Endothelial cell of hepatic sinusoid (primary cell): Measurements from ENCODE around the gene PLEKHA6.

Source experiments
- in situ Hi-C: cut with HindIII; loops from 2 replicates; pipeline ENCODE4 v1.10.0; 2017; ENCODE audit warnings: low sequenced_read_pairs

PLEKHA6 gene

GRCh38 chr1:204358605-204359004 is 1.1 kb downstream of the PLEKHA6 start:
- in situ Hi-C loops: loop anchor here (25.0 kb wide), 1 partner anchor 496 kb away; the partner anchor contains the start of gene SNRPE

- in situ Hi-C loops: loop anchor here (25.0 kb wide), 1 partner anchor 496 kb away; the partner anchor contains the start of gene SNRPE
Observed at GRCh38 chr1:204357551-204358490, 1.9 kb downstream of the PLEKHA6 start.

- in situ Hi-C loops: loop anchor here (25.0 kb wide), 1 partner anchor 495 kb away; the partner anchor contains the start of gene SNRPE
Observed at GRCh38 chr1:204356997-204357396, 2.7 kb downstream of the PLEKHA6 start.

GRCh38 chr1:204355913-204356312 is 3.8 kb downstream of the PLEKHA6 start:
- in situ Hi-C loops: loop anchor here (25.0 kb wide), 1 partner anchor 494 kb away; the partner anchor contains the start of gene SNRPE

- in situ Hi-C loops: loop anchor here (25.0 kb wide), 1 partner anchor 492 kb away; the partner anchor contains the start of gene SNRPE
Observed at GRCh38 chr1:204354579-204354978, 5.2 kb downstream of the PLEKHA6 start.

GRCh38 chr1:204353213-204353910 is 6.4 kb downstream of the PLEKHA6 start:
- in situ Hi-C loops: loop anchor here (25.0 kb wide), 1 partner anchor 491 kb away; the partner anchor contains the start of gene SNRPE

- in situ Hi-C loops: loop anchor here (25.0 kb wide), 1 partner anchor 489 kb away; the partner anchor contains the start of gene SNRPE
Observed at GRCh38 chr1:204350857-204351573, 8.7 kb downstream of the PLEKHA6 start.

GRCh38 chr1:204350312-204350711 is 9.4 kb downstream of the PLEKHA6 start:
- in situ Hi-C loops: loop anchor here (25.0 kb wide), 1 partner anchor 488 kb away; the partner anchor contains the start of gene SNRPE

- in situ Hi-C loops: loop anchor here (25.0 kb wide), 1 partner anchor 487 kb away; the partner anchor contains the start of gene SNRPE
Observed at GRCh38 chr1:204349602-204350001, 10.1 kb downstream of the PLEKHA6 start.

GRCh38 chr1:204348722-204349121 is 11.0 kb downstream of the PLEKHA6 start:
- in situ Hi-C loops: no loop called here

- in situ Hi-C loops: no loop called here
Observed at GRCh38 chr1:204348242-204348641, 11.5 kb downstream of the PLEKHA6 start.

- in situ Hi-C loops: no loop called here
Observed at GRCh38 chr1:204345941-204346645, 13.6 kb downstream of the PLEKHA6 start.

- in situ Hi-C loops: no loop called here
Observed at GRCh38 chr1:204345438-204345841, 14.3 kb downstream of the PLEKHA6 start.

GRCh38 chr1:204344665-204345355 is 14.9 kb downstream of the PLEKHA6 start:
- in situ Hi-C loops: no loop called here

GRCh38 chr1:204343802-204344201 is 15.9 kb downstream of the PLEKHA6 start:
- in situ Hi-C loops: no loop called here

GRCh38 chr1:204343247-204343646 is 16.5 kb downstream of the PLEKHA6 start:
- in situ Hi-C loops: no loop called here

GRCh38 chr1:204342310-204342709 is 17.4 kb downstream of the PLEKHA6 start:
- in situ Hi-C loops: no loop called here

GRCh38 chr1:204341380-204341779 is 18.3 kb downstream of the PLEKHA6 start:
- in situ Hi-C loops: no loop called here
